Upper lobe of right lung (tissue), 1 donor: ENCODE data around the gene GPHA2. TPM values are rescaled to one million over a fixed set of nuclear protein-coding genes. Genes with fewer than 3 reads are reported as not detected.
A peak's percentile ranks its signal among the peaks of the same experiment; 100 is the strongest.

Source experiments
- ATAC-seq: fragments of 200-7000 bp; cut with Tn5 transposase; one replicate; pipeline ENCODE4 v1.9.1; 2020; ENCODE audit warnings: mild to moderate bottlenecking, moderate library complexity
- DNase-seq: peaks from one replicate; pipeline ENCODE4 v3.0.0-alpha.2; 2020
- H3K27ac ChIP-seq: fragments of 200-600 bp; one replicate; pipeline ENCODE4 v1.8.0; 2022
- H3K27me3 ChIP-seq: fragments of 200-600 bp; one replicate; pipeline ENCODE4 v1.8.0; 2022; ENCODE audit warnings: mild to moderate bottlenecking
- H3K36me3 ChIP-seq: fragments of 200-600 bp; one replicate; pipeline ENCODE4 v1.8.0; 2022
- H3K4me1 ChIP-seq: fragments of 200-600 bp; one replicate; pipeline ENCODE4 v1.8.0; 2022
- H3K4me3 ChIP-seq: fragments of 200-600 bp; one replicate; pipeline ENCODE4 v1.8.0; 2022; ENCODE audit warnings: mild to moderate bottlenecking
- H3K9me3 ChIP-seq: fragments of 200-600 bp; one replicate; pipeline ENCODE4 v1.8.0; 2022
- intact Hi-C: fragments of 100-400 bp; cut with DNase I; formaldehyde crosslinking; loops from one replicate; pipeline ENCODE4 v1.11.0; 2022
- microRNA-seq: library from miRNA; unstranded; fragments of <30 nt; microRNA quantifications from one replicate; pipeline ENCODE4 v1.2.0, GENCODE V29; 2020; ENCODE audit warnings: borderline microRNAs expressed
- total RNA-seq: library from RNA; stranded (reverse); fragmentation: NEBNext Ultra II Directional; extraction: Animal tissue kit (Norgen Biotek cat#: 25700); gene quantifications from one replicate; pipeline ENCODE4 v1.2.1, GENCODE V29; 2021
- TF ChIP-seq, protein P1 (sequence below): fragments of 200-600 bp; IDR thresholded peaks from one replicate; pipeline ENCODE4 v1.8.0; 2022; ENCODE audit warnings: antibody characterized with exemption
- donor health status: DM: no; HTN: yes; CAD: no; lungs with severe emphysema.

The GPHA2 gene
- total RNA-seq, 1 donor from 2014 or later = not detected

GRCh38 chr11:64887757-64888405 lies 47.8 kb downstream of the GPHA2 start:
- no peaks in the 10 kb centered on the region for H3K36me3 ChIP-seq
- H3K4me1 ChIP-seq = peaks cover 21% of the 10 kb centered on the region
- no peaks in the 10 kb centered on the region for H3K9me3 ChIP-seq
- intact Hi-C loops = no loop called here
- no peak overlapping the region for H3K27ac ChIP-seq
- ATAC-seq = peak; percentile 94
- TF ChIP-seq, protein P1, sequence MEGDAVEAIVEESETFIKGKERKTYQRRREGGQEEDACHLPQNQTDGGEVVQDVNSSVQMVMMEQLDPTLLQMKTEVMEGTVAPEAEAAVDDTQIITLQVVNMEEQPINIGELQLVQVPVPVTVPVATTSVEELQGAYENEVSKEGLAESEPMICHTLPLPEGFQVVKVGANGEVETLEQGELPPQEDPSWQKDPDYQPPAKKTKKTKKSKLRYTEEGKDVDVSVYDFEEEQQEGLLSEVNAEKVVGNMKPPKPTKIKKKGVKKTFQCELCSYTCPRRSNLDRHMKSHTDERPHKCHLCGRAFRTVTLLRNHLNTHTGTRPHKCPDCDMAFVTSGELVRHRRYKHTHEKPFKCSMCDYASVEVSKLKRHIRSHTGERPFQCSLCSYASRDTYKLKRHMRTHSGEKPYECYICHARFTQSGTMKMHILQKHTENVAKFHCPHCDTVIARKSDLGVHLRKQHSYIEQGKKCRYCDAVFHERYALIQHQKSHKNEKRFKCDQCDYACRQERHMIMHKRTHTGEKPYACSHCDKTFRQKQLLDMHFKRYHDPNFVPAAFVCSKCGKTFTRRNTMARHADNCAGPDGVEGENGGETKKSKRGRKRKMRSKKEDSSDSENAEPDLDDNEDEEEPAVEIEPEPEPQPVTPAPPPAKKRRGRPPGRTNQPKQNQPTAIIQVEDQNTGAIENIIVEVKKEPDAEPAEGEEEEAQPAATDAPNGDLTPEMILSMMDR = peak; percentile 99
- no peaks in the 10 kb centered on the region for H3K27me3 ChIP-seq
- H3K4me3 ChIP-seq = peak overlapping the region; percentile 22
- peak; percentile 93 for DNase-seq

DNA sequence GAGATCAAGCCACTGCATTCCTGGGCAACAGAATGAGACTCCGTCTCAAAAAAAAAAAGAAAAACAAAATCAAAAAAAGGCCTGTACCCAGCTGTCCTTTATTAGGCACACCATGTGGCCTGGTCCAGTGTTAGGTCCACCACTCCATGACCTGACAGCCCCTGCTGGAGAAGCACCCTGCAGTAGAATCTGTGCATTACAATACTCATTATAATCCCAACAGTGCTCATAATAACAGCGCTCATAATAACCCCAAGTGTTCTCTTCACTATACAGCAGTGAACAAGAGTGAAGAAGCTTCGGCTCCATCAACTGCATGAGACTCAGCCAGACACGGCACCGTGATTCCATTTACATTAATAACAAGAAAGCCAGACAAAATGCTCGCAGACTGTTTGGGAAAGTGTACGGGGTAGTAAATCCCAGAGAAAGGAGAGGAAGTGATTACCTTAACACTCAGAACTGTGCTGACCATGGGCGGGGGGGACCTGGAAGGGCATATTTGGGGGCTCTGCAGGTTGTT lies 48.4 kb downstream of the GPHA2 start:
- no peak overlapping the region for H3K4me3 ChIP-seq
- H3K27ac ChIP-seq = no peak overlapping the region
- peaks cover 21% of the 10 kb centered on the region for H3K4me1 ChIP-seq
- DNase-seq (no peak), ATAC-seq (no peak)
- no peaks in the 10 kb centered on the region for H3K9me3 ChIP-seq
- H3K36me3 ChIP-seq = no peaks in the 10 kb centered on the region
- TF ChIP-seq, protein P1 = no peak
- intact Hi-C loops = no loop called here
- no peaks in the 10 kb centered on the region for H3K27me3 ChIP-seq

GRCh38 chr11:64885367-64886286 lies 50.1 kb downstream of the GPHA2 start:
- DNase-seq (no peak), ATAC-seq (peak; percentile 61)
- TF ChIP-seq, protein P1 = no peak
- H3K27ac ChIP-seq = peak overlapping the region; percentile 42
- intact Hi-C loops = no loop called here
- no peaks in the 10 kb centered on the region for H3K27me3 ChIP-seq
- peaks cover 26% of the 10 kb centered on the region for H3K4me1 ChIP-seq
- no peak overlapping the region for H3K4me3 ChIP-seq
- no peaks in the 10 kb centered on the region for H3K9me3 ChIP-seq
- no peaks in the 10 kb centered on the region for H3K36me3 ChIP-seq

Small RNA genes within 50 kb of the gene (microRNA-seq; reads per million reads assigned to microRNA genes)
- gene MIR6749 (not detected), gene MIR6750 (not detected)

Other genes starting within 250 kb of the GPHA2 start
- 0.72 TPM for gene NRXN2, start 212.7 kb downstream of the GPHA2 start, total RNA-seq
- gene RASGRP2, start 191.8 kb downstream of the GPHA2 start, total RNA-seq = 27.6 TPM
- gene PYGM, start 175.9 kb downstream of the GPHA2 start, total RNA-seq = 2.0 TPM
- gene SF1, start 157.4 kb downstream of the GPHA2 start, total RNA-seq = 294 TPM
- gene MAP4K2, start 132.7 kb downstream of the GPHA2 start, total RNA-seq = 28.9 TPM
- gene MEN1, start 125.3 kb downstream of the GPHA2 start, total RNA-seq = 22.5 TPM
- 20.9 TPM for gene CDC42BPG, start 91.2 kb downstream of the GPHA2 start, total RNA-seq
- gene EHD1, start 57.3 kb downstream of the GPHA2 start, total RNA-seq = 94.6 TPM
- gene ATG2A, start 18.7 kb downstream of the GPHA2 start, total RNA-seq = 23.2 TPM
- 29.4 TPM for gene PPP2R5B, start 11.2 kb downstream of the GPHA2 start, total RNA-seq
- gene MAJIN, start 36.2 kb upstream of the GPHA2 start, total RNA-seq = not detected
- gene BATF2, start 61.1 kb upstream of the GPHA2 start, total RNA-seq = 7.5 TPM
- gene ARL2, start 78.3 kb upstream of the GPHA2 start, total RNA-seq = 84.4 TPM
- gene SNX15, start 91.5 kb upstream of the GPHA2 start, total RNA-seq = 27.1 TPM
- 10.2 TPM for gene SAC3D1, start 105.3 kb upstream of the GPHA2 start, total RNA-seq
- 10.0 TPM for gene NAALADL1, start 122.7 kb upstream of the GPHA2 start, total RNA-seq
- gene CDCA5, start 148.1 kb upstream of the GPHA2 start, total RNA-seq = 1.7 TPM
- gene ZFPL1, start 148.3 kb upstream of the GPHA2 start, total RNA-seq = 32.1 TPM
- 101 TPM for gene VPS51, start 160.3 kb upstream of the GPHA2 start, total RNA-seq
- 39.0 TPM for gene TM7SF2, start 176.0 kb upstream of the GPHA2 start, total RNA-seq
- gene ZNHIT2, start 181.8 kb upstream of the GPHA2 start, total RNA-seq = 7.5 TPM
- gene FAU, start 186.2 kb upstream of the GPHA2 start, total RNA-seq = 754 TPM
- 53.7 TPM for gene MRPL49, start 186.4 kb upstream of the GPHA2 start, total RNA-seq
- gene SYVN1, start 198.6 kb upstream of the GPHA2 start, total RNA-seq = 69.0 TPM
- gene SPDYC, start 234.3 kb upstream of the GPHA2 start, total RNA-seq = not detected
- gene CAPN1, start 246.0 kb upstream of the GPHA2 start, total RNA-seq = 179 TPM